ENCODE measurements around the gene CCDC73. TPM values are rescaled to one million over a fixed set of nuclear protein-coding genes. Genes with fewer than 3 reads are reported as not detected.

The CCDC73 gene
- total RNA-seq, 4 donors from 2014 or later, result 0.55 TPM; not detected in 3

GRCh38 chr11:32821917-32822560 is 27.6 kb upstream of the CCDC73 start:
- H3K4me3 ChIP-seq, result no peak overlapping the region
- TF ChIP-seq CTCF (IDR thresholded peaks at IDR 0.05) (no peak), POLR2A (IDR thresholded peaks at IDR 0.05) (no peak)
- H3K9me3 ChIP-seq, result no peaks in the 10 kb centered on the region
- no peaks in the 10 kb centered on the region for H3K36me3 ChIP-seq
- no peak overlapping the region for H3K27ac ChIP-seq
- no peaks in the 10 kb centered on the region for H3K27me3 ChIP-seq
- no peaks in the 10 kb centered on the region for H3K4me1 ChIP-seq
- intact Hi-C loops (cut with DNase I; ENCODE audit: low total_unique reads), result no loop called here
- DNase-seq, result no peak

- Histone ChIP-seq H3K4me1 (no peaks in the 10 kb centered on the region), H3K27me3 (no peaks in the 10 kb centered on the region), H3K4me3 (no peak overlapping the region), H3K36me3 (no peaks in the 10 kb centered on the region), H3K27ac (no peak overlapping the region), H3K9me3 (no peaks in the 10 kb centered on the region)
- DNase-seq, result no peak
- intact Hi-C loops (cut with DNase I; ENCODE audit: low total_unique reads), result no loop called here
- no peak for TF ChIP-seq CTCF (IDR thresholded peaks at IDR 0.05)
- no peak for TF ChIP-seq POLR2A (IDR thresholded peaks at IDR 0.05)
Observed at GRCh38 chr11:32821517-32821916, 27.1 kb upstream of the CCDC73 start.

- TF ChIP-seq POLR2A (IDR thresholded peaks at IDR 0.05) (no peak), CTCF (IDR thresholded peaks at IDR 0.05) (no peak)
- H3K9me3 ChIP-seq, result no peaks in the 10 kb centered on the region
- DNase-seq, result no peak
- H3K36me3 ChIP-seq, result no peaks in the 10 kb centered on the region
- H3K4me3 ChIP-seq, result no peak overlapping the region
- no peak overlapping the region for H3K27ac ChIP-seq
- intact Hi-C loops (cut with DNase I; ENCODE audit: low total_unique reads), result no loop called here
- no peaks in the 10 kb centered on the region for H3K27me3 ChIP-seq
- H3K4me1 ChIP-seq, result no peaks in the 10 kb centered on the region
Observed at GRCh38 chr11:32820497-32820896, 26.0 kb upstream of the CCDC73 start.

GRCh38 chr11:32819187-32819586 is 24.7 kb upstream of the CCDC73 start:
- Histone ChIP-seq H3K4me3 (no peak overlapping the region), H3K27me3 (no peaks in the 10 kb centered on the region), H3K4me1 (no peaks in the 10 kb centered on the region), H3K36me3 (no peaks in the 10 kb centered on the region), H3K27ac (no peak overlapping the region), H3K9me3 (no peaks in the 10 kb centered on the region)
- TF ChIP-seq POLR2A (IDR thresholded peaks at IDR 0.05) (no peak), CTCF (IDR thresholded peaks at IDR 0.05) (no peak)
- no peak for DNase-seq
- intact Hi-C loops (cut with DNase I; ENCODE audit: low total_unique reads), result no loop called here

- Histone ChIP-seq H3K27ac (no peak overlapping the region), H3K4me1 (no peaks in the 10 kb centered on the region), H3K9me3 (no peaks in the 10 kb centered on the region), H3K36me3 (no peaks in the 10 kb centered on the region), H3K27me3 (no peaks in the 10 kb centered on the region), H3K4me3 (no peak overlapping the region)
- no peak for TF ChIP-seq CTCF (IDR thresholded peaks at IDR 0.05)
- no peak for TF ChIP-seq POLR2A (IDR thresholded peaks at IDR 0.05)
- intact Hi-C loops (cut with DNase I; ENCODE audit: low total_unique reads), result no loop called here
- DNase-seq, result no peak
Observed at GRCh38 chr11:32817852-32818183, 23.4 kb upstream of the CCDC73 start.

Measured in uterus (tissue), 4 donors.